ENCODE measurements around the gene LRRC4. TPM values are rescaled to one million over a fixed set of nuclear protein-coding genes. Genes with fewer than 3 reads are reported as not detected.

The LRRC4 gene
- total and polyA plus RNA-seq, 2 donors from 2014 or later: 1.6 to 3.2 TPM

DNA sequence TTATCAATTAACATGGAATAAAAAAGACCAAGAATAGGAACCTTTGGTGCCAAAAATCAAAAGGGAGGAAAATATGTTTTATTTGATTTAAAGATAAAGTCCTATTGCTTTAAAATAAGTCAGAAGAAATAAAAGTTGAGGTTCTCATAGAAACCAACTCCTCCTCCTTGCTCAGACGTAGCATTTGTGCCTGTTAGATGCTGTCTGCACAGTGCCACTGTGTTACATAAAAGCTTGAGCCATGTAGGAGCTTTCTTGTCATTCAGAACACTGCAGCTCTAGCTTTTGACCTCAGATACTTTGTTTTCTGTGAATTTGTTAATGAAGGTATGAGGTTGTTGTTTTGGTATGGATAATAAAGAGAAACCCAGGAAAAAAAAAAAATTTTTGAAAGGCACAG, 50.3 kb downstream of the LRRC4 start:
- H3K36me3 ChIP-seq (ENCODE audit: control insufficient read depth in 2 of 3, insufficient read depth in 3 of 3, low read length in 3 of 3): peaks cover 0 to 2% (median 0%) of the 10 kb centered on the region in 3 donors
- no peaks in the 10 kb centered on the region for H3K9me3 ChIP-seq (ENCODE audit: control insufficient read depth in 2 of 3, insufficient read depth in 1 of 3, low read length in 3 of 3)
- DNase-seq (no peak), FAIRE-seq (no peak)
- no peak overlapping the region for H3K27ac ChIP-seq (ENCODE audit: low read depth in 2 of 2, low read length in 2 of 2)
- TF ChIP-seq, protein P1, sequence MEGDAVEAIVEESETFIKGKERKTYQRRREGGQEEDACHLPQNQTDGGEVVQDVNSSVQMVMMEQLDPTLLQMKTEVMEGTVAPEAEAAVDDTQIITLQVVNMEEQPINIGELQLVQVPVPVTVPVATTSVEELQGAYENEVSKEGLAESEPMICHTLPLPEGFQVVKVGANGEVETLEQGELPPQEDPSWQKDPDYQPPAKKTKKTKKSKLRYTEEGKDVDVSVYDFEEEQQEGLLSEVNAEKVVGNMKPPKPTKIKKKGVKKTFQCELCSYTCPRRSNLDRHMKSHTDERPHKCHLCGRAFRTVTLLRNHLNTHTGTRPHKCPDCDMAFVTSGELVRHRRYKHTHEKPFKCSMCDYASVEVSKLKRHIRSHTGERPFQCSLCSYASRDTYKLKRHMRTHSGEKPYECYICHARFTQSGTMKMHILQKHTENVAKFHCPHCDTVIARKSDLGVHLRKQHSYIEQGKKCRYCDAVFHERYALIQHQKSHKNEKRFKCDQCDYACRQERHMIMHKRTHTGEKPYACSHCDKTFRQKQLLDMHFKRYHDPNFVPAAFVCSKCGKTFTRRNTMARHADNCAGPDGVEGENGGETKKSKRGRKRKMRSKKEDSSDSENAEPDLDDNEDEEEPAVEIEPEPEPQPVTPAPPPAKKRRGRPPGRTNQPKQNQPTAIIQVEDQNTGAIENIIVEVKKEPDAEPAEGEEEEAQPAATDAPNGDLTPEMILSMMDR (IDR thresholded peaks at IDR 0.05; ENCODE audit: borderline replicate concordance, extremely low read depth, insufficient read depth): no peak
- intact Hi-C loops (cut with DNase I): no loop called here
- no peak overlapping the region for H3K4me3 ChIP-seq (ENCODE audit: low read length in 3 of 3)
- H3K4me1 ChIP-seq (ENCODE audit: control insufficient read depth in 2 of 3, insufficient read depth in 2 of 3, low read depth in 1 of 3, low read length in 3 of 3): no peaks in the 10 kb centered on the region
- no peak overlapping the region for H3K9ac ChIP-seq (ENCODE audit: low read length in 3 of 3)
- H3K27me3 ChIP-seq (ENCODE audit: control insufficient read depth, insufficient read depth, low read length): no peaks in the 10 kb centered on the region

DNA sequence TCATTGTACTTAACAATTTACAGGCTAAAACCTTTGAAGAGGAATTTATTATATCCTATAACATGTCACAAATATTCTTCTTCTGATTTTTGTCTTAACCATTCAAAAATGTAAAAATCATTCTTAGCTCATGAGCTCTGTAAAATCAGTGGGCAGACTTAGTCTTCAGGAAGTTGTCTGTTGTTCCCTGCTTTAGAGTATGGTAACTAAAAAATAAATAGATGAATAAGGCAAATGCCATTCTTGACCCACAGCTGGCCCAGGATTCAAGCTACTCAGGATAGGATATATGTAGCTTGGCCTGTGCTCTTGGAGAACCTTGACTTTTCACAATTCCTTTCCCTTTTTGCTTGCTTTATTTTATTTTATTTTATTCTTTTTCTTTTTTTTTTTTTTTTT, 51.5 kb downstream of the LRRC4 start:
- H3K4me1 ChIP-seq (ENCODE audit: control insufficient read depth in 2 of 3, insufficient read depth in 2 of 3, low read depth in 1 of 3, low read length in 3 of 3): no peaks in the 10 kb centered on the region

DNA sequence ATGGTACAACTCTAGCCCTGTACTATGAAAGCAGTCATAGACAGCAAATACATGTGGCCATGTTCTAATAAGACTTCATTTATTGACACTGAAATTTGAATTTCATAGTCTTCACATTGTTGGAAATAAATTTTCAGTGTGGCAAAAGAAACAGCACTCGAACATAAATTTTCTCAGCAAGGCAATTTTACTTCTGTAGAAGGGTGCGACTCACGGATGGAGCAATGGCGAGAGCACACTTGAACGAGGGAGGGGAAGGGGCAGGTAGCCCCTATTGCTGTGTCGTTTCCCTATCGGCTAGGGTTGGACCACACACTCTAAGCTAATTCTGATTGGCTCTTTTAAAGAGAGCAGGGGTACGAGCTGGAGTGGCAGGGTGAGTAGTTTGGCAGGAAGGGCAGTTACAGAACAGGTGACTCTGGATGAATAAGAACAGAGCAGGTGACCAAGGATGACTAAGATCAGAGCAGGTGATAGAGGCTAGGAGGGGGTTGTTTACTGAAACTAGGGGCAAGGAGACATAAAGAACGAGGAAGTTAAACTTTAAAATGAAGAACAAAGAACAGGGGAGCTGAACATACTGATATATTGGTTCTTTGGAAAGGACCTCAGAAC, 52.0 kb downstream of the LRRC4 start:
- no peaks in the 10 kb centered on the region for H3K4me1 ChIP-seq (ENCODE audit: control insufficient read depth in 2 of 3, insufficient read depth in 2 of 3, low read depth in 1 of 3, low read length in 3 of 3)
- no peak for DNase-seq
- no peak overlapping the region for H3K27ac ChIP-seq (ENCODE audit: low read depth in 2 of 2, low read length in 2 of 2)
- peaks cover 0 to 2% (median 0%) of the 10 kb centered on the region in 3 donors for H3K36me3 ChIP-seq (ENCODE audit: control insufficient read depth in 2 of 3, insufficient read depth in 3 of 3, low read length in 3 of 3)
- no peaks in the 10 kb centered on the region for H3K27me3 ChIP-seq (ENCODE audit: control insufficient read depth, insufficient read depth, low read length)
- no peaks in the 10 kb centered on the region for H3K9me3 ChIP-seq (ENCODE audit: control insufficient read depth in 2 of 3, insufficient read depth in 1 of 3, low read length in 3 of 3)
- H3K9ac ChIP-seq (ENCODE audit: low read length in 3 of 3): no peak overlapping the region
- TF ChIP-seq, protein P1 (IDR thresholded peaks at IDR 0.05; ENCODE audit: borderline replicate concordance, extremely low read depth, insufficient read depth): no peak
- intact Hi-C loops (cut with DNase I): no loop called here
- no peak overlapping the region for H3K4me3 ChIP-seq (ENCODE audit: low read length in 3 of 3)
- FAIRE-seq: no peak

More for the DNA sequence above, 51.5 kb downstream of the LRRC4 start:
- Histone ChIP-seq H3K27ac (ENCODE audit: low read depth in 2 of 2, low read length in 2 of 2) (no peak overlapping the region), H3K9ac (ENCODE audit: low read length in 3 of 3) (no peak overlapping the region), H3K4me3 (ENCODE audit: low read length in 3 of 3) (no peak overlapping the region), H3K9me3 (ENCODE audit: control insufficient read depth in 2 of 3, insufficient read depth in 1 of 3, low read length in 3 of 3) (no peaks in the 10 kb centered on the region), H3K27me3 (ENCODE audit: control insufficient read depth, insufficient read depth, low read length) (no peaks in the 10 kb centered on the region), H3K36me3 (ENCODE audit: control insufficient read depth in 2 of 3, insufficient read depth in 3 of 3, low read length in 3 of 3) (peaks cover 0 to 2% (median 0%) of the 10 kb centered on the region in 3 donors)
- no peak for DNase-seq
- intact Hi-C loops (cut with DNase I): no loop called here
- FAIRE-seq: no peak
- TF ChIP-seq, protein P1 (IDR thresholded peaks at IDR 0.05; ENCODE audit: borderline replicate concordance, extremely low read depth, insufficient read depth): no peak

DNA sequence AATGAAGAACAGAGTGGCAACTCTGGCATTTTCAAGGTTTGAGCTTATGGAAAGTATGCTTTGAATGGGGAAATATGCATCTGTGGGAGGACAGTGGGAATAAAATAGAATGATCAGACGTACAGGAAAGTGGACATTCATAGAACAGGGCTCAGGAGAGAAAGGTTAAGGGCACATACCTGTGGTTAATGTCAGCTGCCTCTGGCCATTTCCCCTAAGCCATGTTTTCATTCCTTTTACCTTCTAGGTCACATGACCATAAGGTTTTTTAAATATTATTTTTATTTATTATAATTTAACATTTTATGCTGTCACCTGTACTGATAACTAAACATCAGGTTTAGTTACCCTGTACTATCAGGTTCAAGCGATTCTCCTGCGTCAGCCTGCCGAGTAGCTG, 52.8 kb downstream of the LRRC4 start:
- TF ChIP-seq, protein P1 (IDR thresholded peaks at IDR 0.05; ENCODE audit: borderline replicate concordance, extremely low read depth, insufficient read depth): no peak
- FAIRE-seq (no peak), DNase-seq (no peak)
- no peaks in the 10 kb centered on the region for H3K4me1 ChIP-seq (ENCODE audit: control insufficient read depth in 2 of 3, insufficient read depth in 2 of 3, low read depth in 1 of 3, low read length in 3 of 3)
- no peak overlapping the region for H3K4me3 ChIP-seq (ENCODE audit: low read length in 3 of 3)
- no peak overlapping the region for H3K27ac ChIP-seq (ENCODE audit: low read depth in 2 of 2, low read length in 2 of 2)
- no peak overlapping the region for H3K9ac ChIP-seq (ENCODE audit: low read length in 3 of 3)
- H3K9me3 ChIP-seq (ENCODE audit: control insufficient read depth in 2 of 3, insufficient read depth in 1 of 3, low read length in 3 of 3): no peaks in the 10 kb centered on the region
- intact Hi-C loops (cut with DNase I): no loop called here
- no peaks in the 10 kb centered on the region for H3K27me3 ChIP-seq (ENCODE audit: control insufficient read depth, insufficient read depth, low read length)
- H3K36me3 ChIP-seq (ENCODE audit: control insufficient read depth in 2 of 3, insufficient read depth in 3 of 3, low read length in 3 of 3): peaks cover 0 to 2% (median 0%) of the 10 kb centered on the region in 3 donors

All from kidney (tissue), 14 donors.